ENCODE measurements around the gene PLPPR3.

- TF ChIP-seq CTCF (IDR thresholded peaks at IDR 0.05) (no peak), POLR2A (IDR thresholded peaks at IDR 0.05) (no peak)
Observed at GRCh38 chr19:835210-835810, 13.6 kb upstream of the PLPPR3 start.

Data from Peyer's patch (tissue), 4 donors.